Astrocyte of the spinal cord (primary cell): Measurements from ENCODE around the gene PTPRU.

Experiments
- DNase-seq: peaks from one replicate; pipeline ENCODE4 v3.0.0; 2011; ENCODE audit warnings: low read depth, low spot score
- H3K4me3 ChIP-seq: 2 replicates; pipeline ENCODE4 v1.5.1; 2011; ENCODE audit warnings: low read depth, mild to moderate bottlenecking, low read length, moderate library complexity
- CTCF ChIP-seq: IDR thresholded peaks from 2 replicates; pipeline ENCODE4 v1.5.1; 2012; ENCODE audit warnings: low read depth, mild to moderate bottlenecking, low read length, inconsistent platforms
- in situ Hi-C: cut with HindIII; loops from 2 replicates; pipeline ENCODE4 v1.10.0; 2017; ENCODE audit warnings: low sequenced_read_pairs

Gene PTPRU

GRCh38 chr1:29352719-29353420 is 116.5 kb downstream of the PTPRU start:
- TF ChIP-seq CTCF: no peak
- no peak for DNase-seq
- in situ Hi-C loops: no loop called here
- H3K4me3 ChIP-seq: no peak overlapping the region

DNA sequence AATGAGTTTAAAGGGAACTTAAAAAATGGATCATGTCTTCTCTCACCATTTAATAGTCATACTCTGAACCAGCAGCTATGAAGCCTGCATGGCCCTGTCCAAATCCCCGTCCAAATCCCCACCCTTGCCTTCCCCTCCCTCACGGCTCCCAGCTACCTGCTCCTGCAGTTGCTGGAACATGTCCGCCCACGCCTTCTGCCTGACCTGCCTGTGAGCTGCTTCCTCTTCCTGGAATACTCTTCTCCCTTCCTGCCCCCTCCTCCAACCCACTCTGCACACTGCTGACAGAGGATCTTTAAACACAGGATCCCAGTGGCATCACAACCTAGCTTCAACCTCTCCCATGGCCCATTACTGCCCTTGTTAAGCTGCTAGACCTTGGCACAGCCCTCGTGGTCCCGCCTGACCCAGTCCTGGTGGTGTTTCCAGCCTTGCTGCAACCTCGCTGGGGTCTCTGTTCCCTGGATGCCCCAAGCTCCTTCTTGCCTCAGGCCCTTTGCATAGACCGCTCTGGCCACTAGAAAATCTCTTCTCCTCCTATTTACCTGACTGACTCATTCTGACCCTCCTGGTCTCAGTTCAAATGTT is 118.3 kb downstream of the PTPRU start:
- in situ Hi-C loops: no loop called here
- no peak for DNase-seq
- TF ChIP-seq CTCF: no peak
- no peak overlapping the region for H3K4me3 ChIP-seq

GRCh38 chr1:29355375-29355774 is 119.1 kb downstream of the PTPRU start:
- no peak overlapping the region for H3K4me3 ChIP-seq
- in situ Hi-C loops: no loop called here
- TF ChIP-seq CTCF: no peak
- DNase-seq: no peak

GRCh38 chr1:29356663-29357062 is 120.3 kb downstream of the PTPRU start:
- in situ Hi-C loops: no loop called here
- H3K4me3 ChIP-seq: no peak overlapping the region
- TF ChIP-seq CTCF: no peak
- no peak for DNase-seq

DNA sequence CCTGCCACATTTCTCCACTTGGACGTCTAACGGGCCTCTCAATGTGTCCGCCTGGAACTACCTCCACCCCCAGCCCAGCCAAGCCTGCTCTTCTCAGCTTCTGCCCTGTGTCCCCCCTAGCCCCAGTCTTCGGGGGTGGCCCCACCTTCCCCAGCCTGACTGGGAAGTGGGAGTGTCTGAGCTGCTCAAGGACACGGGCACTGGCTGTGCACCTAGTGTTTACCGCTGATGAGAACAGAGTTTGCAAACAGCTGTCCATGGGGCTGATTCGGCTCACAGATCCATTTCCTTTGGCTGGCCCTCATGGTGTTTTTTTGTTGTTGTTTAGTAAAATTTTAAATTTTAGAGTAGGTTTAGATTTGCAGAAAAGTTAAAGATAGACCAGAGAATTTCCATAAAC is 121.1 kb downstream of the PTPRU start:
- no peak for DNase-seq
- in situ Hi-C loops: no loop called here
- H3K4me3 ChIP-seq: no peak overlapping the region

GRCh38 chr1:29358183-29358582 is 121.9 kb downstream of the PTPRU start:
- in situ Hi-C loops: no loop called here
- no peak for TF ChIP-seq CTCF
- no peak for DNase-seq
- H3K4me3 ChIP-seq: no peak overlapping the region

More for the DNA sequence above, 121.1 kb downstream of the PTPRU start:
- no peak for TF ChIP-seq CTCF
